ENCODE data around the gene FAM193A.

GRCh38 chr4:2716236-2716635 lies 179.8 kb downstream of the FAM193A start:
- TF ChIP-seq EZH2 (IDR thresholded peaks at IDR 0.05) (no peak), POLR2AphosphoS5 (IDR thresholded peaks at IDR 0.05; ENCODE audit: borderline replicate concordance, low read depth, low read length) (no peak)

Measured in SK-N-MC (cell line).